Panc1 (cell line): ENCODE results near the gene FBP1. TPM values are rescaled to one million over a fixed set of nuclear protein-coding genes. Genes with fewer than 3 reads are reported as not detected.
"Not testable (repeated sequence)": the region's sequence is repeated elsewhere in the genome, so short reads cannot be mapped to it uniquely, and the experiment has no call there.

Source experiments
- ATAC-seq: fragments of 200-7000 bp; cut with Tn5 transposase; 2 replicates; pipeline ENCODE4 v1.9.1; 2020; ENCODE audit warnings: mild to moderate bottlenecking, moderate library complexity
- BruUV-seq: library from RNA; stranded (reverse); fragments of 400-500 nt; replicated peaks from 2 replicates; lab custom pipeline; 2021; lab: Mats Ljungman, UMichigan
- CTCF ChIA-PET: fragments of 300-600 bp; sonication (Branson Sonifier 250); formaldehyde crosslinking; loops from one replicate; lab custom pipeline; 2022; ENCODE audit warnings: antibody characterized with exemption; lab: Charles Lee
- POLR2A ChIA-PET: fragments of 300-600 bp; sonication (Branson Sonifier 250); formaldehyde crosslinking; loops from one replicate; lab custom pipeline; 2022; ENCODE audit warnings: antibody characterized with exemption; lab: Charles Lee
- DNase-seq: peaks from one replicate; pipeline ENCODE4 v3.0.0-alpha.2; 2010; ENCODE audit warnings: low read depth, low spot score
- H3K27ac ChIP-seq: 2 replicates; pipeline ENCODE4 v1.5.1; 2011; ENCODE audit warnings: mild to moderate bottlenecking, low read length, inconsistent platforms
- H3K27me3 ChIP-seq: fragments of 200-500 bp; sonication (Bioruptor generic); 2 replicates; pipeline ENCODE4 v1.6.0; 2014; ENCODE audit warnings: low read length, inconsistent platforms; ENCODE audit not compliant: control insufficient read depth, insufficient read depth
- H3K36me3 ChIP-seq: fragments of 200-500 bp; sonication (Bioruptor generic); 2 replicates; pipeline ENCODE4 v1.5.1; 2014; ENCODE audit warnings: inconsistent platforms, mild to moderate bottlenecking, low read length, moderate library complexity; ENCODE audit not compliant: control insufficient read depth, insufficient read depth
- H3K4me1 ChIP-seq: 2 replicates; pipeline ENCODE4 v1.5.1; 2011; ENCODE audit warnings: inconsistent platforms, mild to moderate bottlenecking, low read length, moderate library complexity; ENCODE audit not compliant: control insufficient read depth, insufficient read depth
- H3K4me3 ChIP-seq, 2 experiments: 2 replicates each; pipeline ENCODE4 v1.5.1; 2011 to 2012; ENCODE audit warnings: low read depth in 2 of 2, low read length in 2 of 2, mild to moderate bottlenecking in 2 of 2, inconsistent platforms in 1 of 2, moderate library complexity in 1 of 2
- H3K9me3 ChIP-seq: fragments of 200-500 bp; sonication (Bioruptor generic); 2 replicates; pipeline ENCODE4 v1.5.1; 2014; ENCODE audit warnings: low read depth, mild to moderate bottlenecking, inconsistent platforms, low read length, moderate library complexity; ENCODE audit not compliant: control insufficient read depth, insufficient read depth
- CTCF ChIP-seq: fragments of 450-650 bp; IDR thresholded peaks from 2 replicates; pipeline ENCODE4 v1.5.1; 2017; ENCODE audit warnings: mild to moderate bottlenecking
- POLR2AphosphoS5 ChIP-seq: IDR thresholded peaks from 2 replicates; pipeline ENCODE4 v1.6.1; 2012; ENCODE audit warnings: mild to moderate bottlenecking, low read depth, low read length, moderate library complexity
- REST ChIP-seq, 2 experiments: IDR thresholded peaks; 2 replicates each; pipeline ENCODE4 v1.6.1; 2011 to 2012; ENCODE audit warnings: low read depth in 2 of 2, control low read depth in 1 of 2, low read length in 1 of 2, mild to moderate bottlenecking in 1 of 2, moderate library complexity in 1 of 2; ENCODE audit not compliant: insufficient read depth in 1 of 2
- SIN3A ChIP-seq: IDR thresholded peaks from 2 replicates; pipeline ENCODE4 v1.6.1; 2012; ENCODE audit warnings: low read depth, mild to moderate bottlenecking, low read length, moderate library complexity, borderline replicate concordance; ENCODE audit not compliant: insufficient read depth
- TCF7L2 ChIP-seq: IDR thresholded peaks from 2 replicates; pipeline ENCODE4 v1.6.1; 2011; ENCODE audit warnings: mild to moderate bottlenecking, low read depth, low read length, inconsistent platforms
- in situ Hi-C: cut with HindIII; loops from 2 replicates; pipeline ENCODE4 v1.10.0; 2016; ENCODE audit warnings: low sequenced_read_pairs, low pct_unique_long_range_greater_than_20kb
- intact Hi-C: fragments of 100-400 bp; cut with micrococcal nuclease; formaldehyde crosslinking; loops from one replicate; pipeline ENCODE4 v1.10.0; 2022; ENCODE audit not compliant: unreplicated experiment
- total RNA-seq: library from RNA; stranded (reverse); gene quantifications from one replicate; pipeline ENCODE4 v1.2.1, GENCODE V29; 2021; ENCODE audit not compliant: unreplicated experiment

Gene FBP1
- total RNA-seq, 1 experiment from 2014 or later: 0.36 TPM

GRCh38 chr9:94593459-94594345 lies 45.6 kb downstream of the FBP1 start, which contains the start of gene FBP2:
Gene FBP2, minus strand, starts transcription at chr9:94593824. Its CDS starts 98 bp downstream, at chr9:94593726.
- no peaks in the 10 kb centered on the region for H3K27me3 ChIP-seq
- intact Hi-C loops (no loop called here), in situ Hi-C loops (no loop called here)
- ChIA-PET POLR2A (no interaction called here), CTCF (interaction anchor here (0.6 kb wide), 1 partner anchor 39 kb away, joined by 5 read pairs; the partner anchor contains the start of gene PCAT7)
- DNase-seq: no peak
- no peak within 1 kb of the TSS for H3K4me3 ChIP-seq
- ATAC-seq: no peak
- H3K4me1 ChIP-seq: no peaks in the 10 kb centered on the region
- TF ChIP-seq REST (IDR thresholded peaks at IDR 0.05; ENCODE audit: insufficient read depth in 1 of 2, low read depth in 2 of 2, low read length in 1 of 2): no peak
- TF ChIP-seq TCF7L2: no peak
- no peak for TF ChIP-seq SIN3A
- TF ChIP-seq POLR2AphosphoS5: no peak
- TF ChIP-seq CTCF: no peak
- H3K27ac ChIP-seq: no peak within 1 kb of the TSS
- H3K36me3 ChIP-seq: no peaks in the 10 kb centered on the region
- no TSS peak for BruUV-seq
- H3K9me3 ChIP-seq: no peaks in the 10 kb centered on the region

- BruUV-seq, H3K36me3 ChIP-seq, H3K4me3 ChIP-seq, H3K4me1 ChIP-seq, intact Hi-C loops, H3K27me3 ChIP-seq, POLR2A ChIA-PET, DNase-seq, ATAC-seq, H3K27ac ChIP-seq, H3K9me3 ChIP-seq, CTCF ChIA-PET, in situ Hi-C loops: not testable (repeated sequence)
Observed at GRCh38 chr9:94592683-94593082, 46.6 kb downstream of the FBP1 start.

- H3K9me3 ChIP-seq: no peaks in the 10 kb centered on the region
- ChIA-PET CTCF (no interaction called here), POLR2A (no interaction called here)
- H3K27ac ChIP-seq: no peak overlapping the region
- no peaks in the 10 kb centered on the region for H3K36me3 ChIP-seq
- TF ChIP-seq CTCF (no peak), SIN3A (no peak), POLR2AphosphoS5 (no peak)
- no peaks in the 10 kb centered on the region for H3K27me3 ChIP-seq
- in situ Hi-C loops (no loop called here), intact Hi-C loops (no loop called here)
- H3K4me3 ChIP-seq: no peak overlapping the region
- no peaks in the 10 kb centered on the region for H3K4me1 ChIP-seq
- no peak for DNase-seq
- no TSS peak for BruUV-seq
- no peak for ATAC-seq
Observed at GRCh38 chr9:94591876-94592275, 47.4 kb downstream of the FBP1 start.

- H3K27ac ChIP-seq, in situ Hi-C loops, BruUV-seq, H3K4me1 ChIP-seq, CTCF ChIA-PET, POLR2A ChIA-PET, ATAC-seq, H3K4me3 ChIP-seq, H3K9me3 ChIP-seq, H3K36me3 ChIP-seq, DNase-seq, H3K27me3 ChIP-seq, intact Hi-C loops: not testable (repeated sequence)
Observed at GRCh38 chr9:94591046-94591545, 48.2 kb downstream of the FBP1 start.
